GM18499 (cell line): ENCODE measurements around the gene SURF6.
"Not testable (repeated sequence)": the region's sequence is repeated elsewhere in the genome, so short reads cannot be mapped to it uniquely, and the experiment has no call there.

Source experiments
- ATAC-seq: cut with Tn5 transposase; IDR thresholded peaks from one replicate; pipeline ENCODE4 v1.9.1; 2021; ENCODE audit warnings: moderate number of reproducible peaks; ENCODE audit not compliant: insufficient read depth, unreplicated experiment

Gene SURF6

GRCh38 chr9:133335924-133336811 lies at the start of gene SURF6:
TSS of gene SURF6 (minus strand) at chr9:133336188. CDS start at chr9:133336132, 56 bp downstream.
- peak; percentile 63 for ATAC-seq

- ATAC-seq = no peak
These were observed 49.5 kb upstream of the SURF6 start for GRCh38 chr9:133385452-133385851.

GRCh38 chr9:133384736-133385321 lies 48.8 kb upstream of the SURF6 start:
- ATAC-seq = no peak

GRCh38 chr9:133383438-133383837 lies 47.5 kb upstream of the SURF6 start:
- no peak for ATAC-seq

- no peak for ATAC-seq
These were observed 46.6 kb upstream of the SURF6 start for GRCh38 chr9:133382507-133383141.

- no peak for ATAC-seq
These were observed 44.7 kb upstream of the SURF6 start for GRCh38 chr9:133380734-133381133.

GRCh38 chr9:133379153-133380086 lies 43.4 kb upstream of the SURF6 start:
- ATAC-seq = no peak

GRCh38 chr9:133378408-133378962 lies 42.5 kb upstream of the SURF6 start:
- ATAC-seq = no peak

- no peak for ATAC-seq
These were observed 41.8 kb upstream of the SURF6 start for GRCh38 chr9:133377721-133378216.

- ATAC-seq = not testable (repeated sequence)
These were observed 41.3 kb upstream of the SURF6 start for GRCh38 chr9:133377280-133377679.

GRCh38 chr9:133375724-133376654 lies 40.0 kb upstream of the SURF6 start, which contains the start of the genes STKLD1 and SURF4:
TSS of gene STKLD1 (plus strand) at chr9:133376366. CDS start at chr9:133376474, 108 bp downstream.
TSS of gene SURF4 (minus strand) at chr9:133376060. CDS start at chr9:133375969, 91 bp downstream.
- ATAC-seq = peak; percentile 49

- ATAC-seq = peak; percentile 7
These were observed 39.2 kb upstream of the SURF6 start for GRCh38 chr9:133375116-133375723.

GRCh38 chr9:133374612-133375115 lies 38.7 kb upstream of the SURF6 start:
- no peak for ATAC-seq

- ATAC-seq = no peak
These were observed 36.2 kb upstream of the SURF6 start for GRCh38 chr9:133372144-133372543.

GRCh38 chr9:133371261-133371711 lies 35.3 kb upstream of the SURF6 start:
- no peak for ATAC-seq

- ATAC-seq = no peak
These were observed 34.7 kb upstream of the SURF6 start for GRCh38 chr9:133370685-133371084.

GRCh38 chr9:133369933-133370332 lies 33.9 kb upstream of the SURF6 start:
- ATAC-seq = no peak

GRCh38 chr9:133369422-133369821 lies 33.4 kb upstream of the SURF6 start:
- no peak for ATAC-seq
